Smooth muscle cell of the brain vasculature (primary cell): ENCODE data around the gene COPS6.
"Not testable (repeated sequence)": the region's sequence is repeated elsewhere in the genome, so short reads cannot be mapped to it uniquely, and the experiment has no call there.

Experiments used
- DNase-seq: peaks from one replicate; pipeline ENCODE4 v3.0.0-alpha.2; 2012; ENCODE audit warnings: low read depth, low spot score

Gene COPS6

DNA sequence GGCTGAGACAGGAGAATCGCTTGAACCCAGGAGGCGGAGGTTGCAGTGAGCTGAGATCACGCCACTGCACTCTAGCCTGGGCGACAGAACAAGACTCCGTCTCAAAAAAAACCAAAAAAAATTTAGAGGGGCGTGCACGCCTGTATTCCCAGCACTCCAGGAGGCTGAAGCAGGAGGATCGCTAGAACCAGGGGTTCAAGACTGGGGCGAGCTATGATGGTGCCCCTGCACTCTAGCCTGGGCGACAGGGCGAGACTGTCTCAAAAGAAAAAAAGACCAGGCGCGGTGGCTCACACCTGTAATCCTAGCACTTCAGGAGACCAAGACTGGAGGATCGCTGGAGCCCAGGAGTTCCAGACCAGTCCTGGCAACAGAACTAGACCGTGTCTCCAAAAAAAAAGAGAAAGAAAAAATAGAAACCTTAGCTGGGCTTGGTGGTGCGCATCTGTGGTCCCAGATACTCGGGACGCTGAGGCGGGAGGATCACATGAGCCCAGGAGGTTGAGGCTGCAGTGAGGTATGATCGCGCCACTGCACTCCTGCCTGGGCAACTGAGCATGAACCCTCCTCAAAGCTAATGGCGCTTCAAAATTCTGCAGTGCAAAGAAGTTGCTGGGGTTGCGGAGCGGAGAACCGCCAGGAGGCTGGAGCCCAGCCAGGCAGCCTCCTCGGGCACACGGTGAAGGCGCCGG, 37.6 kb downstream of the COPS6 start:
- DNase-seq, result no peak

DNA sequence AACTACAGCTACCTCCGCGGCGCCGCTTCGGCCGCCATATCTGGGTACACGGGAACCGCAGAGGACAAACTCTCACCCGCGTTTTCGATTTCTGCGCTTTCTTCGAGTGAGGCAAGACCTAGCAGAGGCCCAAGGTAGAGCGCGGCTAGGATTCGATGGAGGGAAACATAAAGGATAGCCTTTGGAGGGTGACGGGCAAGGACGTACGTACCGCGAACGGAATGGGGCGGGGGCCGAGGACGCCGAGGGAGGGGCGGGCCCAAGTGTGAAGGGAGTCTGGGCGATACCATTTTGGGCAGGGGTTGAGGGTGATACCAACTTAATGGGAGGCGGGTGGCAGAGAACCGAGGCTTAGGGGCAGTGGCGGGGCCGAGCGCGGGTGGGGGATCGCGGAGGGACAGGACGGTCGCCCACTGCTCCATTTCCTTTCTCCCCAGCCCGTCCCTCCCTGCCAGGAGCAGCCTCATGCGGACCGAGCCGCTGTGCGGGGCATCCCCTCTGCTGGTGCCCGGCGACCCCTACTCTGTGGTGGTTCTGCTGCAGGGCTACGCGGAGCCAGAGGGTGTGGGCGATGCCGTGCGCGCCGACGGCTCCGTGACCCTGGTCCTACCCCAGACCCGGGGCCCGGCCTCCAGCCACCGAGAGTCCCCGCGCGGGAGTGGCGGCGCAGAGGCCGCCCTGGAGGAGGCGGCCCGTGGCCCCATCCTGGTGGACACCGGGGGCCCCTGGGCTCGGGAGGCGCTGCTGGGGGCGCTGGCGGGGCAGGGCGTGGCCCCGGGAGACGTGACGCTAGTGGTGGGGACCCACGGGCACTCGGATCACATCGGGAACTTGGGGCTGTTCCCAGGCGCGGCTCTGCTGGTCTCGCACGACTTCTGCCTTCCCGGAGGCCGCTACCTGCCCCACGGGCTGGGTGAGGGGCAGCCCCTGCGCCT, 38.4 kb downstream of the COPS6 start, which contains the start of gene MBLAC1:
Gene MBLAC1, plus strand, starts transcription at position 37 of the 935 bp plus-strand sequence. Its CDS starts 429 bp downstream, at position 466.
- peak; percentile 79 for DNase-seq

DNA sequence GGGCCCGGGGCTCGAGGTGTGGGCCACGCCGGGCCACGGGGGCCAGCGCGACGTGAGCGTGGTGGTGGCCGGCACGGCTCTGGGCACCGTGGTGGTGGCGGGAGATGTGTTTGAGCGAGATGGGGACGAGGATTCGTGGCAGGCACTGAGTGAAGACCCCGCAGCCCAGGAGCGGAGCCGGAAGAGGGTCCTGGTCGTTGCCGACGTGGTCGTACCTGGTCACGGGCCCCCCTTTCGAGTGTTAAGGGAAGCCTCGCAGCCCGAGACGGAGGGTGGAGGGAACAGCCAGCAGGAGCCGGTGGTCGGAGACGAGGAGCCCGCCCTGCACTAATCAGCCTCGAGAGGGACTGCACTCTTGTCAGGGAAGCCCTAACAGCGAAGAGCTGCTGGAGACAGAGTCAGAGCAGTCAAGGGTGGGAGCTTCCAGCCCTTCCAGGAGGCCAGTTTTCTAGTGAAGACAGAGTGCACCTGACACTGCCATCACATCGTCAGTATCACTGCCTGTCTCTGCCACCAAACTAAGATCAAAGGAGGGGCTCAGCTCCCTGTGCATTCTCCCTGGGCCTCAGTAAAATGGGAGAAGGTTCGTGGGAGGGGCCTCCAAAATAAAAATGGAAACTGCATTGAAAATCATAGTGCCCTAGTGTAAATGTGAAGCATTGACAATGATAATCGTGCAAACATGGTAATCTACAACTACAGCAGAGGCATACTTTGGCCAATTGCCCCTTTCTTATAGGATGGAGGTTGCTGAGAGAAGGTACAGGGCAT, 39.3 kb downstream of the COPS6 start:
- no peak for DNase-seq

DNA sequence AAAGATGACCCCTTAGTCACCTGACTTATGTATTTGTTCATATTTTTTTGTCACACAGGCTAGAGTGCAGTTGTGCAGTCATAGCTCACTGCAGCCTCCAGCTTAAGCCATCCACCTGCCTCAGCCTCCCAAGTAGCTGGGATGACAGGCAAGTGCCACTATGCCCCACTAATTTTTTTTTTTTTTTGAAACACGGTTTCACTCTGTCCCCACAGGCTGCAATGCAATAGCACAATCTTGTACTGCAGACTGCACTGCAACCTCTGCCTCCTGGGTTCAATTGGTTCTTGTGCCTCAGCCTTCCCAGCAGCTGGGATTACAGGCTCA, 39.8 kb downstream of the COPS6 start:
- DNase-seq, result no peak

DNA sequence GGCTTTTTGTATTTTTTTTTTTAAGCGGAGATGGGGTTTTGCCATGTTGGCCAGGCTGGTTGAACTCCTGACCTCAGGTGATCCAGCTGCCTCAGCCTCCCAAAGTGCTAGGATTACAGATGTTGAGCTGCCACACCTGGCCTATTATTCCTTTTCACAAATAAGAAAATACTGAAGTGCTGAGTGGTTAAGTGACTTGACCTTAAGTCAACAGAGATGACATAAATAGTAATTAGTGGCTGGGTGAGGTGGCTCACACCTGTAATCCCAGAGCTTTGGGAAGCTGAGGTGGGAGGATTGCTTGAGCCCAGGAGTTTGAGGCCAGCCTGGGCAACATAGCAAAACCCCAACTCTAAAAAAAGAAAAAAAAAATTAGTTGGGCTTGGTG, 41.4 kb downstream of the COPS6 start:
- not testable (repeated sequence) for DNase-seq

DNA sequence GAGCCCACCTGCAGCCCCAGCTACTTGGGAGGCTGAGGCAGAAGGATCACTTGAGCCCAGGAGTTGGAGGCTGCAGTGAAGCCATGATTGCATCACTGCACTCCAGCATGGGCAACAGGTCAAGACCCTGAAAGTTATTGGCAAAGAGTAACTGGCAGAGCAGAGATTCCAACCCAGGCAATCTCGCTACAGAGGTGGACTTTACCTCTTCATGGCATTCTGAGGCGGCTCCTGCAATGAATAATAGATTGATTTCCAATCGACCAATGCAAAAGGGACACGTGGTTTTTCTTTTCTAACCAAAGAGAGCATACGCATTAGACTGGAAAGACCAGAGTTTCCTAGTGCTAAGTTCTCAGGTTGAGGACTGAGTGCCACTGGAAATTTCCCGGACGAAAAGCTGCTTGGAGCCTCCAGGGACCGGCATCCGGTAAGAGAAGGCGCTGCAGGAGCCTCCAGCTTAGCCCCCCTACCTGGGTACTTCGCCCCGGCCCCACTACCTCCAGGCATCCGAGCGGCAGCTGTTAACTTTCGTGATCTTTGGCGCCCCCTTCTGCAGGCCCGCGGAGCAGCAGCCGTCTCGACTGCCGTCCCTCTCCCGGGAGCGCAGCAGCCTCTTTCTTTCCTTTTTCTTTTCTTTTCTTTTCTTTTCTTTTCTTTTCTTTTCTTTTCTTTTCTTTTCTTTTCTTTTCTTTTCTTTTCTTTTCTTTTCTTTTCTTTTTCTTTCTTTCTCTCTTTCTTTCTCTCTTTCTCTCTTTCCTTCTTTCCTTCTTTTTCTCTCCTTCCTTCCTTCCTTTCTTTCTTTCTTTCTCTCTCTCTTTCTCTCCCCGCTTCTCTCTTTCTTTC, 42.1 kb downstream of the COPS6 start:
- DNase-seq, result no peak

DNA sequence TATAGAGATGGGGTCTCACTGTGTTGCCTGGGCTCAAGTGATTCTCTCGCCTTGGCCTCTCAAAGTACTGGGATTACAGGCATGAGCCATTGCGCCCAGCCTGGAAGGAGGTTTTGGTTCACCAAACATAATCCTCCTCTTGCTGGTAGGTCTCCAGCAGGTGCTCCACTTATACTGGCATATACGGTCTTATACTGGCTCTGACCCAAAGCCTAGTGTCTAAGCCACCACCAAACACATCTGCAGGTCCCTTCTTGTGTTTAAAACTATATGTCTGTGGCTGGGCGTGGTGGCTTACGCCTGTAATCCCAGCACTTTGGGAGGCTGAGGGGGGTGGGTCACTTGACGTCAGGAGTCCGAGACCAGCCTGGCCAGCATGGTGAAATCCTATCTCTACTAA, 43.4 kb downstream of the COPS6 start:
- no peak for DNase-seq

DNA sequence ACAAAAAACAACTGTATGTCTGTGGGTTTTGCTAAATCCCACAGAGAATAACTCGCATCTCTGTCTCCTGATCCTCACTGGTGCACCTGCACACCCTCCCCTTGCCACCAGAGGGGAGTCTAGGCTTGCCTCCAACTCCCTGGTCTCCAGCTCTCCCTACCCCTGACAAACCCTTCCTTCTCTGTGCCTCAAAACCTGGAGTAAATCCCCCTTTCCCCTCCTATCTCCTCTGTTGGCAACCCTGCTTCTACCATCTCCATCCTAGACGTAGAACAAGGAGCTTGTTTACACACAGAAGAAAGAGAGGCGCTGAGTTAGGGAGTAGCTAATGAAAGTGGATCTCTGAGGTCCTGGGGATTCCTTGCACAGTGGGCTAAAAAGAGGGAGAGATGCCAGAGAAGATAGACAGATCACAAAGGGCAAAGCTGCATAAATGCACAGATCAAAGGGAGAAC, 44.0 kb downstream of the COPS6 start:
- DNase-seq, result no peak

DNA sequence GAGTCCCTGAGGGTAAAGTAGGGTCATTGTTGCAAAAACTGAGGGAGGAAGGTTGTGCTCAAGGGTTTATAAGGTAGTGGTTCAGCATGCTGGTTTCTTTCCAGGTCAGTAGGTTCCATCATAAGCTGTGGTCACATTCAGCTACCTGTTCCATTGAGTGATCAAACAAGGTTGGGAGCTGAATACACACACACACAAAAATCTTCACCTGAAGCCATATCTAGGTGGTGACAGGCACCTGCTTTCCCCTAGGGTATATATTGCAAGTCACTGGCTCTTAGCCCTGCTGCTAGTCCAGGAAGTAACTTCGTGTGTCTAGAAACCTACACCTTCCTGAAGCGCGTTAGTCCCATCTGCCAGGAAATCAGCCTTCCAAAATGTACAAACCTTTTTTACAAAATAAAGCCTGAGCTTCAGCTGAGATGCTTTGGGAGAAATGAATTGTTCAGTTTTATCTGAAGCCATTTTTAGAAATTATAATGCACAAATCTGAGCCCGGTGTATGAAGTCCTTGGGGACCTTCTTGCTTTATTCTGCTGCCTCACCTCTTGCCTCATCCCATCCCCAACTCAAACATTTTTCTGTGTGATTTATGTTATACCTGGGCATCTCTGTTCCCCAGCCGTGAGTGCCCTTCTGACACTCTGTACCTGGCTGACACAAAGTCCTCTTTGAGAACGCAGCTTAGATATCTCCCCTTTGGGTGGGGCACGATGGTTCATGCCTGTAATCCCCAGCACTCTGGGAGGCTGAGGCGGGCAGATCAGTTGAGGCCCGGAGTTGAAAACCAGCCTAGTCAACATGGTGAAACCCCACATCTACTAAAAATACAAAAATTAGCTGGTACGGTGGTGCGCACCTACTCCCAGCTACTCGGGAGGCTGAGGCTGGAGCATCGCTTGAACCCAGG, 49.3 kb downstream of the COPS6 start:
- DNase-seq, result no peak

DNA sequence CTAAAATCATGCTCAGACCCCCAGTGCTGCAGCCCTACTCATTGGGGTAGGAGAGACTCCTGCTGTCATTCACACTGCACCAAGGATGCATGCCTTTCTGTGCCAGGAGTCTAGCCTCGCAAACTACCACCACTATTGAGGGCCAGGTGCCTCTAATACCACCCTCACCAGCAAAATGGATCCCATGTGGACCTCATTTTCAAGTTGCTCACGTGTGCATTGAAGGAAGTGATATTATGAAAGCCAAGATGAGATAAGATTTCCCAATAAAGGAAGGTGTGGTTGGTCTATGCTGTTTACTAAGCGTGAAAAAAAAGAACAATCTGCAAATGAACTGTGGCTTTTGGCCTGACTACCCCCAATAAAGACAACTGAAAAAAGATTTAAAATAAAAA, 52.8 kb downstream of the COPS6 start:
- no peak for DNase-seq
